Activated T-cell treated with anti-CD3 and anti-CD28 coated beads for 48 hours (primary cell): ENCODE measurements around the gene ZBED2.
"Not testable (repeated sequence)": the region's sequence is repeated elsewhere in the genome, so short reads cannot be mapped to it uniquely, and the experiment has no call there.

ENCODE experiments used
- DNase-seq: peaks from one replicate; pipeline ENCODE4 v3.0.0-alpha.2; 2020; ENCODE audit warnings: low read depth

Gene ZBED2

GRCh38 chr3:111571282-111571681 lies 23.9 kb downstream of the ZBED2 start:
- DNase-seq, result no peak

DNA sequence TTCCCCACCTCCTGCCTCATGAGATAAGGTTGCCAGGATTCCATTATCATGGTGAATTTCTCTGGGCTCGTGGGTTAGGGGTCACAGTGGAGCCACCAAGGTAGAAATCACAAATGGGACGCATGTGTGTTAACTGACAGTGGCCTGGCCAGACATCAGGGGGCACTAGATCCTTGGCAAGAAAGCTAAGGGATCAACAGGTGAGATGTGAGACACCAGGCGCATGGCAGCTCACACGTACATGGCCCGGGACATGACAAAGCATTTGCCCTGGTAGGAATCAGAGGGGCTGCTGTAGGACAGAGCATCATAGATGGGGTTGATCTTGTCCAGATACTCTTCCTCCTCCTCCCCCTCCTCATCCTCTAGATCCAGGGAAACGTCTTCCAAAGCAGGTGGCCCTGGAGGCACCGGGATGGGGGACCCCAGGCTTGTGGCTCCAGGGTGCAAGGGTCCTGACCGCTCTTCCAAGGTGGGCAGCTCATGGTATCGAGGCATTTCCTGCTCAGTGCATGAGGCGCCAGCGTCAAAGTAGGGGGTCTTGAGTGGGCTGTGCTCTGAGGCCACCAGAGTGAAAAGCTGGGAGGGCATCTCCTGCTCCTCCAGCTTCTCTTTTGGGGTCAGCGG lies 24.6 kb downstream of the ZBED2 start:
- DNase-seq, result no peak

DNA sequence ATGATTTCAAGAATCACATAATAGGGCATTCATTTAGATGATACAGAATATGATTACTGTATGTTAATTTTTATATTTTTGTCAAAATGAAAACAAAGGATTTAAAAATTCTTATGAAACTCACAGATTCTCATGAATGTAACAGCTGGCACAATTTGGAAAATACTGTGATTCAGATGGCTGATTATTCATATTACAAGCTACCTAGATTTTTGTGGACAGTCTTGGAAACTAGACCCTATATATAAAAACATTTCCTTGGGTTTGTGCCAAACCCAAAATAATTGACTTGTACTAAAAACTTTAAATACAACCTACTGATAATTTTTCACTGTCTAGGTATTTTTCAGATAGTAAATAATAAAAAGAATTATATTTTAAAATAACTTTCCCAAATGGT lies 26.2 kb downstream of the ZBED2 start:
- DNase-seq, result no peak

DNA sequence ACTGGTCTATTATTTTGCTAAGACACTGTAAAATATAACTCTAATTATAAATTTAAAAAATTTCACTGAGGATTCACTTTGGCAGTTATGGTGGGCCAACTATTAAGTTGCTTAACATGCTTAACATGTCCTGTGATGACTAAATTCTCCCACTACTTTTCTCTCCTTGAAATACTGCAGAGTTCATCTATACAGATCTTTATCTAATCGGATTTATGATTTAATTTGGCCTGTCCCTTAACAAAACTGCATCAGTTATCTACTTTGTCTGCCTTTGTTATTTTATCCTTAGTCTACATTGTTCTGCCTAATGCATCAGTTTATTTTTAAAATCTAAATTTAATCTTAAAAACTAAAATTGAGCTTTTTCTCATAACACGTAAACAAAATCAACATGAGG lies 26.8 kb downstream of the ZBED2 start:
- DNase-seq, result no peak

- DNase-seq, result no peak
These were observed 28.3 kb downstream of the ZBED2 start for GRCh38 chr3:111566844-111567243.

GRCh38 chr3:111561902-111562301 lies 33.2 kb downstream of the ZBED2 start:
- not testable (repeated sequence) for DNase-seq

DNA sequence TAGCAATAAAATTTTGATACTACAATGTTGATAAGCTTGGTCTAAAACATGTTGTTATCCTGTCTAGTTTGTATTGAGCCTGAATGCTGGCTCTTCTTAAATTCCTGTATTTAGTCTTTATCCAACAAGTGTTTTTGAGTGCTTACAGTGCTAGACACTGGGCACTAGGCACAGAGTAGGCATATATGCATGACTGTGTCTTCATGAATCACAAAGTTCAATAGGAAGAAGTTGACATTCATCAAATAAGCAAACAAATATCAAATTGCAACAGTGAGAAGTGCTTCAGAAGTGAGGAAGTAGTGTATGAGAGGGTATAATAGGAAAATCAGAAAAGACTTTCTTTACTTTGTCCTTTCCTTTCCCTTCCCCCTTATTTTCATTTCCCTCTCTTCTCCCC lies 46.4 kb downstream of the ZBED2 start:
- DNase-seq, result no peak

GRCh38 chr3:111548092-111548491 lies 47.1 kb downstream of the ZBED2 start:
- no peak for DNase-seq

- DNase-seq, result no peak
These were observed 47.5 kb downstream of the ZBED2 start for GRCh38 chr3:111547631-111548030.

DNA sequence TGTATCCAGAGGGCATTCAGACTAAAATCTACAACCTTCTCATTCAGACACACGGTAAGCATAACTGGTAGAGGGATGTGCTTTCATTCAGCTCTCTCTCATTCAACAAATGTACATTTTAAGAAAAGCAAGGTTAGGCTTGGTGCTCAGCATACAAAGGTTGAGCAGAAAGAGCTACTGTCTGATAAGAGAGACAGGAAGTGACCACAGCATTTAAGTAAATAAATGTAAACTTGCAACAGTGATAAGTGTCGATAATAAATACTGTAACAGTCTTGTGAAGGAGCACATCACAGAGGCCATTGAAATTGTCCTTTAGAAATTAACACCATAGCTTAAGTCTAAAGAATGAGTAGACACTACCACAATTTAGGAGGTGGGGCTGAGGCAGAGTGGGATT lies 49.8 kb downstream of the ZBED2 start:
- no peak for DNase-seq
